T-cell (primary cell): ENCODE data around the gene AGAP1. TPM values are rescaled to one million over a fixed set of nuclear protein-coding genes. Genes with fewer than 3 reads are reported as not detected.

Experiments
- ATAC-seq, 4 experiments: fragments of 200-7000 bp in 3 of 4; fragments of 150-1000 bp in 1 of 4; cut with Tn5 transposase; replicated peaks in 1 of 4; 1 replicate in 3 of 4; 2 replicates in 1 of 4; pipeline ENCODE4 v1.10.0; 2021; ENCODE audit warnings: moderate library complexity in 3 of 4, mild to moderate bottlenecking in 2 of 4, moderate number of reproducible peaks in 1 of 4
- CTCF ChIA-PET, 2 donors: fragments of 300-600 bp; sonication (Branson Sonifier 250); formaldehyde crosslinking; loops; one replicate each; lab custom pipeline; 2022; ENCODE audit warnings: antibody characterized with exemption in 2 of 2; lab: Charles Lee
- POLR2A ChIA-PET, 2 donors: fragments of 300-600 bp; sonication (Branson Sonifier 250); formaldehyde crosslinking; loops; one replicate each; lab custom pipeline; 2022; ENCODE audit warnings: antibody characterized with exemption in 2 of 2; lab: Charles Lee
- DNase-seq, 35 experiments: peaks; one replicate each; pipeline versions ENCODE4 v3.0.0 to v3.0.0-alpha.2; 2013 to 2023
- H3K27ac ChIP-seq: one replicate; pipeline ENCODE4 v1.5.1; 2013; ENCODE audit warnings: low read length
- H3K27me3 ChIP-seq, 2 experiments: replicated peaks in 1 of 2; 1 replicate in 1 of 2; 2 replicates in 1 of 2; pipeline versions ENCODE4 v1.6.1 to v1.7.0; 2013; ENCODE audit warnings: low read length in 1 of 2, mixed read lengths in 1 of 2; ENCODE audit not compliant: control insufficient read depth in 2 of 2, insufficient read depth in 2 of 2; ENCODE audit errors: extremely low read depth in 1 of 2
- H3K36me3 ChIP-seq, 2 donors: 1 replicate in 1 of 2; 2 replicates in 1 of 2; pipeline versions ENCODE4 v1.6.1 to v1.7.0; 2013; ENCODE audit warnings: low read length in 1 of 2; ENCODE audit not compliant: control insufficient read depth in 2 of 2, insufficient read depth in 1 of 2; ENCODE audit errors: extremely low read depth in 1 of 2
- H3K4me1 ChIP-seq, 2 experiments: 1 replicate in 1 of 2; 2 replicates in 1 of 2; pipeline versions ENCODE4 v1.6.1 to v1.7.0; 2013; ENCODE audit warnings: low read length in 2 of 2, mixed read lengths in 1 of 2; ENCODE audit not compliant: insufficient read depth in 2 of 2, control insufficient read depth in 1 of 2; ENCODE audit errors: extremely low read depth in 1 of 2
- H3K4me3 ChIP-seq, 2 donors: 1 replicate in 1 of 2; 2 replicates in 1 of 2; pipeline versions ENCODE4 v1.5.1 to v1.7.0; 2013; ENCODE audit warnings: mild to moderate bottlenecking in 2 of 2, low read length in 1 of 2, moderate library complexity in 1 of 2; ENCODE audit not compliant: control insufficient read depth in 1 of 2; ENCODE audit errors: extremely low read depth in 1 of 2
- H3K9me3 ChIP-seq: 2 replicates; pipeline ENCODE4 v1.7.0; 2013
- H3K27ac Mint-ChIP-seq, 2 donors: one replicate each; pipeline ENCODE4 v1.8.0; 2020 to 2021; ENCODE audit warnings: mild to moderate bottlenecking in 2 of 2, mixed read lengths in 2 of 2
- H3K27me3 Mint-ChIP-seq, 2 donors: one replicate each; pipeline ENCODE4 v1.8.0; 2021 to 2022; ENCODE audit warnings: mixed read lengths in 2 of 2
- H3K36me3 Mint-ChIP-seq: one replicate; pipeline ENCODE4 v1.8.0; 2021; ENCODE audit warnings: mixed read lengths
- H3K4me1 Mint-ChIP-seq, 3 donors: one replicate each; pipeline ENCODE4 v1.8.0; 2020 to 2022; ENCODE audit warnings: mixed read lengths in 3 of 3, mild to moderate bottlenecking in 1 of 3
- H3K4me3 Mint-ChIP-seq, 3 donors: one replicate each; pipeline ENCODE4 v1.8.0; 2020 to 2022; ENCODE audit warnings: mild to moderate bottlenecking in 3 of 3, mixed read lengths in 3 of 3, moderate library complexity in 3 of 3
- H3K9me3 Mint-ChIP-seq, 3 donors: one replicate each; pipeline ENCODE4 v1.8.0; 2020 to 2022; ENCODE audit warnings: mixed read lengths in 3 of 3
- WGBS: methylation state at CpG from one replicate; pipeline ENCODE4 v1.1.5; 2013; ENCODE audit warnings: missing lambda C conversion rate; ENCODE audit not compliant: insufficient coverage; 5-methylcytosine and 5-hydroxymethylcytosine counted together
- total RNA-seq, 35 experiments: library from RNA in 6 of 35; stranded (reverse) in 6 of 35; fragments of 120-200 nt in 1 of 35; gene quantifications; one replicate each; pipeline versions ENCODE4 v1.2.1 to v1.2.4 and lab custom pipeline; 2013 to 2026

Gene AGAP1
- total RNA-seq, 5 donors from 2014 or later (not counting 1 experiment from before 2014, with no cell fraction given) = 3.9 to 15.6 (median 5.2) TPM

DNA sequence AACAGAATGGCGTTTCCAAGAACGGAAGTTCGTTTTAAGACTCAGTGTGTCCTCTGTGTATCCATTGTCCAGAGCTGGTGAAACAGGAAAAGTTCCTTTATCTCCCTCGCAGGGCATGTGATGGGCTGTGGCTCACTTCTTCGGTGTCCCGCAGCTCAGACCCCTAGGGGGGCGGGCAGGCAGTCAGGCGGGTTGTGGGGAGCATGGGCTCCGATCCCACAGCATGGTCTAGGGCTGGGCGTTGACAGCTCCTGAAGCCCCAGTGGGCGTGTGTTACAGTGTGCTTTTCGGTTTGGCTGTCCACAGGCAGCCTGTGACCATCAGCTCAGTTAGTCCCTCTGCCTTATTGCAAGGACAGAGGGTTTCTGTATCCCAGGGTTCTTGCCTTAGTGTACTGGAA lies 319.6 kb downstream of the AGAP1 start:
- H3K4me1 Mint-ChIP-seq = no peaks in the 10 kb centered on the region
- CTCF ChIA-PET = no interaction called here
- no peak for ATAC-seq
- Histone ChIP-seq H3K4me1 (no peaks in the 10 kb centered on the region), H3K27ac (no peak overlapping the region), H3K36me3 (no peaks in the 10 kb centered on the region), H3K9me3 (no peaks in the 10 kb centered on the region), H3K27me3 (peaks cover 0 to 6% of the 10 kb centered on the region in 2 experiments), H3K4me3 (no peak overlapping the region)
- no peaks in the 10 kb centered on the region for H3K9me3 Mint-ChIP-seq
- no peaks in the 10 kb centered on the region for H3K27me3 Mint-ChIP-seq
- no peak for DNase-seq
- H3K27ac Mint-ChIP-seq = no peak overlapping the region
- H3K36me3 Mint-ChIP-seq = no peaks in the 10 kb centered on the region
- 85% methylated on average over 12 of the region's 12 CpGs for WGBS
- H3K4me3 Mint-ChIP-seq = no peak overlapping the region
- POLR2A ChIA-PET = no interaction called here

DNA sequence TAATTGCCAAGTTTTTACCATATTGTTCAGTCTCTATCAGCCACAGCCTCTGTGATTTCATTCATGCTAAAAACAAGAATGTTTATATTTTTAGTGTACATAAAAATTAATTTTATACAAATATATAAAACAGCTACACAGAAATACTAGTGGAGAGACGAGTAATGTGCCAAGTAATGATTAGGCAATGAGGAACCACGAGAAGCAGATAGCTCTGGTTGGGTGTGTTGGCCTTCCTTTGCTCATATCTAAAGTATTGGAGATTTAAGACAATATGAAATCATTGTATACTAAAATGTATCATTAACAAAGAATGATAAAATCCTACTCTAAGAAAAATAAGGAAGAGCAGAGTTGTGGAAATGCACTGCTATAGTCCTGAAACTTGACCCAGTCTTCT lies 326.7 kb downstream of the AGAP1 start:
- Histone ChIP-seq H3K27ac (no peak overlapping the region), H3K4me3 (no peak overlapping the region), H3K36me3 (no peaks in the 10 kb centered on the region), H3K27me3 (no peaks in the 10 kb centered on the region), H3K4me1 (no peaks in the 10 kb centered on the region), H3K9me3 (no peaks in the 10 kb centered on the region)
- H3K4me3 Mint-ChIP-seq = no peak overlapping the region
- DNase-seq (no peak), ATAC-seq (no peak)
- peaks cover 0 to 8% (median 5%) of the 10 kb centered on the region in 3 donors for H3K9me3 Mint-ChIP-seq
- no CpG with 5 or more reads among the region's 2 CpGs for WGBS
- H3K27ac Mint-ChIP-seq = no peak overlapping the region
- H3K27me3 Mint-ChIP-seq = peaks cover 0 to 4% of the 10 kb centered on the region in 2 donors
- ChIA-PET POLR2A (no interaction called here), CTCF (no interaction called here)
- no peaks in the 10 kb centered on the region for H3K4me1 Mint-ChIP-seq
- H3K36me3 Mint-ChIP-seq = no peaks in the 10 kb centered on the region

DNA sequence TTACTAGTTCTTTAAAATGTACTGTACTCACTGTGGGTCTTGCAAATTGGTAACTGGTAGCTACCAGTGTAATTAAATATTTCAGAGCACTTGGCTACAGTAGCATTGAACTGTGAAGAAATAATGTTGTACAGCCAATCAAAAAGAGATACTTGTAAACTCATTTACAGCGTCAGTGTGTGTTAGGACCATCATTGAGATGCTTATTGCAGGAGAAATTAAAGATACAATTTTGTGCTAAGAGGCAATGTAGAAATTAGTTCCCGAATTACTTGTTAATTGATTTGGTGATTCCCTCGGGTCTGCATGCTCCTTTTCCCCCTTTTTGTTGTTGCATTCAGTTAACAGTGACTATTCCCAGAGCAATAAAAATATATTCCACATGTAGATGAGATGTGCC lies 330.5 kb downstream of the AGAP1 start:
- CTCF ChIA-PET = no interaction called here
- Histone ChIP-seq H3K4me3 (no peak overlapping the region), H3K36me3 (no peaks in the 10 kb centered on the region), H3K4me1 (no peaks in the 10 kb centered on the region), H3K9me3 (no peaks in the 10 kb centered on the region), H3K27ac (no peak overlapping the region), H3K27me3 (no peaks in the 10 kb centered on the region)
- WGBS = 100% methylated on average over 1 of the region's 3 CpGs
- peaks cover 0 to 8% (median 5%) of the 10 kb centered on the region in 3 donors for H3K9me3 Mint-ChIP-seq
- POLR2A ChIA-PET = no interaction called here
- DNase-seq = no peak
- no peak overlapping the region for H3K27ac Mint-ChIP-seq
- H3K27me3 Mint-ChIP-seq = peaks cover under 1 to 4% of the 10 kb centered on the region in 2 donors
- H3K4me3 Mint-ChIP-seq = no peak overlapping the region
- no peaks in the 10 kb centered on the region for H3K4me1 Mint-ChIP-seq
- ATAC-seq = no peak
- no peaks in the 10 kb centered on the region for H3K36me3 Mint-ChIP-seq

DNA sequence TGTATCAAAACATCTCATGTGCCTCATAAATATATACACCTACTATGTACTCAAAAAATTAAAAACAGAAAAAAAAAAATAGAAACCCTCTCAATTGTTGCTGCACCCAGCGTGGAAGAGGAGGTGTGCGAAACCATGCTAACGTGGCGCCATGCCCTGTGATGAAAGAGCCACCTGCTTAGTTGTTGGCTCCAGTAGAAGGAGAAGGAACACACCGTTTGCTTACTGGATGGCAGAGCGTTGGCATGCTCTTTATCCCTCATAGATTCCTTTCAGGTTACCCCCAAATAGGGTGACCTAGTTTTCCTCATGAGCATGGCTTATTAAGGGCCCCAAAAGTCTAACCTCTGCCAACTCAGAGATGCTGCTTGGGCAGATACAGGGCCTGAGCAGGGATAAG lies 332.1 kb downstream of the AGAP1 start:
- no peak for DNase-seq
- H3K4me3 ChIP-seq = no peak overlapping the region
- Mint-ChIP-seq H3K4me3 (no peak overlapping the region), H3K4me1 (no peaks in the 10 kb centered on the region), H3K27me3 (peaks cover 0 to 3% of the 10 kb centered on the region in 2 donors), H3K27ac (no peak overlapping the region), H3K9me3 (peaks cover 0 to 8% (median 5%) of the 10 kb centered on the region in 3 donors), H3K36me3 (no peaks in the 10 kb centered on the region)
- no peak overlapping the region for H3K27ac ChIP-seq
- H3K27me3 ChIP-seq = peaks cover 0 to 5% of the 10 kb centered on the region in 2 experiments
- ChIA-PET CTCF (no interaction called here), POLR2A (no interaction called here)
- no peaks in the 10 kb centered on the region for H3K36me3 ChIP-seq
- H3K9me3 ChIP-seq = no peaks in the 10 kb centered on the region
- ATAC-seq = no peak
- 86% methylated on average over 5 of the region's 6 CpGs for WGBS
- no peaks in the 10 kb centered on the region for H3K4me1 ChIP-seq

DNA sequence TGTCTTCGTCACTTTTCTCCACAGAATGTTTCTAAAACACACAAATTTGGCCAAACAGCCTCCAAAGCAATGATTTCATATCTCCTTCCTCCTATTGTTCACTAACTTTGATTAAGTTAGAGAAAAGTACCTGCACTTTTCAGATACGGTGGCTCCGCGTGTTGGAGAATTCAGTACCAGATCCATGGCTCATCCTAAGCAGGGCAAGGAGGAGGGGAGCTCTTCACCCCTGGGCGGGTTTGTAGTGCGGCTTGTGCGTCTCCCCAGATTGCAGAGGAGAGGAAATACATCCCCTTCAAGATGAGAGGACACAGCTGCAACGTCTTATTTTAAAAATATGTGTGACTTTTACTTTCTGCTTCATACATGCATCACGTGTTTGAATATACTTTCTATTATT lies 333.0 kb downstream of the AGAP1 start:
- POLR2A ChIA-PET = no interaction called here

DNA sequence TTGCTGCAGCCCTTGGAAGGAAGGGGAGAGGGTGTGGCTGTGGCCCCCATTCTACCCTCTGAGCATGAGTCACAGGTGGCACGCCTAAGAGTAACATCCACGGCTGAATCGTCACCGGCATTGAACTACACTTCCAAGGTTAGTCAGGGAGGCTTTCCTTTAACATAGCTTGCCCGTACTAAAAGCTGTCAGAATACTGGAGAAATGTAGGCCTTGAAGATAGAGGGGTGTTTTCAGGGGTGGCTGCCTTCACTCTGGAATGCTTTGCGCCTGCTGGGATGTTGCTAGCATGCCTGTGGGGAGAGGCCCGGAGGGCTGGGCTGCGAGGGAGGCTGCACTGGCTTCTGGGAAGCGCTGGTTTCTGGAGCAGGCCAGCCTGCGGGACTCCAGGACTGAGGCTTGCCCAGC lies 333.7 kb downstream of the AGAP1 start:
- Histone ChIP-seq H3K4me1 (no peaks in the 10 kb centered on the region), H3K9me3 (no peaks in the 10 kb centered on the region), H3K4me3 (no peak overlapping the region), H3K36me3 (no peaks in the 10 kb centered on the region), H3K27ac (no peak overlapping the region), H3K27me3 (peaks cover 0 to 5% of the 10 kb centered on the region in 2 experiments)
- Mint-ChIP-seq H3K36me3 (no peaks in the 10 kb centered on the region), H3K27me3 (peaks cover 1 to 3% of the 10 kb centered on the region in 2 donors), H3K4me3 (no peak overlapping the region), H3K9me3 (peaks cover 0 to 1% (median 0%) of the 10 kb centered on the region in 3 donors), H3K4me1 (no peaks in the 10 kb centered on the region), H3K27ac (no peak overlapping the region)
- WGBS = 74% methylated on average over 6 of the region's 10 CpGs
- CTCF ChIA-PET = no interaction called here
- DNase-seq (no peak), ATAC-seq (no peak)
- POLR2A ChIA-PET = no interaction called here

More for the DNA sequence above, 333.0 kb downstream of the AGAP1 start:
- Mint-ChIP-seq H3K4me1 (no peaks in the 10 kb centered on the region), H3K27ac (no peak overlapping the region), H3K9me3 (peaks cover 0 to 8% (median 5%) of the 10 kb centered on the region in 3 donors), H3K4me3 (no peak overlapping the region), H3K27me3 (peaks cover 0 to 3% of the 10 kb centered on the region in 2 donors), H3K36me3 (no peaks in the 10 kb centered on the region)
- no peaks in the 10 kb centered on the region for H3K9me3 ChIP-seq
- no CpG with 5 or more reads among the region's 9 CpGs for WGBS
- H3K27me3 ChIP-seq = peaks cover 0 to 5% of the 10 kb centered on the region in 2 experiments
- no peak overlapping the region for H3K27ac ChIP-seq
- H3K36me3 ChIP-seq = no peaks in the 10 kb centered on the region
- DNase-seq (no peak), ATAC-seq (no peak)
- CTCF ChIA-PET = no interaction called here
- no peaks in the 10 kb centered on the region for H3K4me1 ChIP-seq
- no peak overlapping the region for H3K4me3 ChIP-seq

- ChIA-PET POLR2A (no interaction called here), CTCF (no interaction called here)
- no peak overlapping the region for H3K27ac ChIP-seq
- H3K4me3 Mint-ChIP-seq = no peak overlapping the region
- no peak for DNase-seq
- no peaks in the 10 kb centered on the region for H3K4me1 ChIP-seq
- H3K27me3 ChIP-seq = peaks cover 0 to 5% of the 10 kb centered on the region in 2 experiments
- WGBS = 88% methylated on average over 8 of the region's 8 CpGs
- no peak overlapping the region for H3K4me3 ChIP-seq
- no peak for ATAC-seq
- H3K36me3 ChIP-seq = no peaks in the 10 kb centered on the region
- H3K27me3 Mint-ChIP-seq = peaks cover 3 to 11% of the 10 kb centered on the region in 2 donors
- no peaks in the 10 kb centered on the region for H3K9me3 ChIP-seq
- H3K4me1 Mint-ChIP-seq = no peaks in the 10 kb centered on the region
- no peaks in the 10 kb centered on the region for H3K9me3 Mint-ChIP-seq
- no peak overlapping the region for H3K27ac Mint-ChIP-seq
- H3K36me3 Mint-ChIP-seq = no peaks in the 10 kb centered on the region
Measured at GRCh38 chr2:235829726-235830125, 335.9 kb downstream of the AGAP1 start.
